ENCODE measurements around the gene NCAPH2. TPM values are rescaled to one million over a fixed set of nuclear protein-coding genes. Genes with fewer than 3 reads are reported as not detected.

Gene NCAPH2
- 62.2 and 70.4 TPM in 2 replicates for total RNA-seq (2021; fragmentation: NEBNext Ultra II Directional; extraction: Animal tissue kit (Norgen Biotek cat#: 25700))
- polyA plus RNA-seq (2011; rRNA removed): 73.8 and 81.6 TPM in 2 replicates
- 69.3 TPM for polyA plus RNA-seq (2011; cell fraction: cytosol; rRNA removed)
- polyA plus RNA-seq (2011; cell fraction: nucleus; rRNA removed): 122 TPM
- 40.8 to 68.5 TPM (median 62.3 TPM) in 4 replicates for polyA plus RNA-seq (2012, experiment 1 of 2)
- 53.6 TPM for polyA plus RNA-seq (2012, experiment 2 of 2)
- 24.8 TPM for polyA plus RNA-seq (2013, experiment 1 of 2)
- 23.7 TPM for polyA plus RNA-seq (2013, experiment 2 of 2)
- polyA minus RNA-seq (2011; rRNA and poly(A)+ RNA removed): 33.5 and 33.6 TPM in 2 replicates
- 39.4 TPM for polyA minus RNA-seq (2011; cell fraction: cytosol; rRNA and poly(A)+ RNA removed)
- 33.5 TPM for polyA minus RNA-seq (2011; cell fraction: nucleus; rRNA and poly(A)+ RNA removed)
- long read RNA-seq, experiment 1, partial matches to known transcripts: 15 of 21 reads
- long read RNA-seq, experiment 1, other reads (novel, unspliced or antisense): 5 of 21 reads
- long read RNA-seq, experiment 2, transcript NCAPH2-205 (20 exons, 2,037 nt): major isoform, 25 of 36 reads
- long read RNA-seq, experiment 2, partial matches to known transcripts: 1 of 36 reads
- long read RNA-seq, experiment 2, other reads (novel, unspliced or antisense): 4 of 36 reads

DNA sequence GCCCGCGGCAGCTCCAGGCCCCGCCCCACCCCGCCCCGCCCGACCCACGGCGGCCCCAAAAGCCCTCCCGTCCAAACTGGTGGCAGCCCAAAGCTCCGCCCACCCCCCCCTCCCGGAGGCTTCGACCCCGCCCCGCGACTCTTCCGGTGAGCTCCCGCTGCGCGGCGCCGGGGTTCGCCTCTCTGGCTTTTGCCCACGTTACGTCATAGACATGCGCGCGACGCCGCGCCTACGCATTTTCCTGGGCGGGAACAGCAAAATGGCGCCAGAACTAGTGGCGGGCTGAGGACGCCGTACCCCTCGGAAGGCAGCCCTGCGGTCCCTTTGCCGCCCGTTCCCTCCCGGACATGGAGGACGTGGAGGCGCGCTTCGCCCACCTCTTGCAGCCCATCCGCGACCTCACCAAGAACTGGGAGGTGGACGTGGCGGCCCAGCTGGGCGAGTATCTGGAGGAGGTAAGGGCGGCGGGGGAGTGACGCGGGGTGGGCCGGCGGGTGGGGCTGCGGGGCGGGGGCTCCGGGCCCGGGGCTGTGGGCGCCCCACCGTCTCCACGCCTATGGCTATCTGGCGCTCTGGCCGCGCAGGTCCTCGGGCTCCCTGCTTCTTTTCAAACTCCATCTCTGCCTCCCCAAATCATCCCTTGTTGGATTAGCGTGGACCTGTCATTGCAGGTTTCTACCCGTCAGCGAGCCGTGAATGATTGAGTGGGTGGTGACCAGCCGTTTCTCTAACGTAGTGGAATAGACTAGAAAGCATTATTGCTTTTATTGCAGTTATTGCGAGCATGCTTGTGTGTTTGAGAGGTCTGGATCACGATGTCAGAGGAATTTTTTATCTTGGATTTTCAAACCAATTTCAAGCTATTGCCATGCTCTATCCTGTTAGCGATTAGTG lies at the start of gene NCAPH2:
TSS of gene NCAPH2 (plus strand) at position 234 of the 894 bp plus-strand sequence. CDS start at position 348, 114 bp downstream.
- H3K4ac ChIP-seq (replicated peaks; ENCODE audit: insufficient read length, low read depth, low read length): no peak within 1 kb of the TSS
- peak within 1 kb of the TSS; percentile 83 to 100 (median 90) for H3K4me3 ChIP-seq (ENCODE audit: extremely low read depth in 1 of 4, insufficient read depth in 2 of 4, low read depth in 3 of 4, low read length in 4 of 4)
- H4K91ac ChIP-seq (replicated peaks; ENCODE audit: insufficient read length, low read length): peak within 1 kb of the TSS; percentile 96
- H2BK5ac ChIP-seq (ENCODE audit: low read depth, low read length): peak within 1 kb of the TSS; percentile 98
- no peak within 1 kb of the TSS for H3K23ac ChIP-seq (ENCODE audit: insufficient read length)
- FAIRE-seq (no peak), DNase-seq (ENCODE audit: low read depth in 1 of 2, low spot score in 2 of 2) (peak; percentile 89 to 99)
- no peak within 1 kb of the TSS for H2BK20ac ChIP-seq (ENCODE audit: low read length)
- no peaks in the 10 kb centered on the region for H3K9me3 ChIP-seq (ENCODE audit: insufficient read depth in 2 of 2, low read depth in 1 of 2, low read length in 1 of 2)
- peak within 1 kb of the TSS; percentile 99 for H4K5ac ChIP-seq (ENCODE audit: insufficient read length, low read depth, low read length)
- peak within 1 kb of the TSS; percentile 98; the same call in 1 of the 2 replicates for H2AFZ ChIP-seq (ENCODE audit: low read length)
- peaks cover 11% of the 10 kb centered on the region; the same call in 1 of the 2 replicates for H3K23me2 ChIP-seq (ENCODE audit: low read depth, low read length)
- H3K14ac ChIP-seq (ENCODE audit: insufficient read length): no peak within 1 kb of the TSS
- ChIA-PET POLR2A (ENCODE audit: partially characterized antibody) (interaction anchor here (0.7 to 3.5 kb wide), 15 partner anchors 9 to 64 kb away, joined by 3 to 32 read pairs (median 4); partner anchors contain the start of gene SCO2), CTCF (ENCODE audit: partially characterized antibody) (interaction anchor here (0.6 to 2.7 kb wide), 6 partner anchors 11 to 94 kb away, joined by 3 to 22 read pairs (median 4); partner anchors contain the start of gene SCO2)
- peak within 1 kb of the TSS; percentile 100; the same call in 1 of the 2 replicates for H4K8ac ChIP-seq (ENCODE audit: extremely low read depth, insufficient read depth, low read length)
- no peak within 1 kb of the TSS for H2AK5ac ChIP-seq (ENCODE audit: low read depth, low read length)
- H3K79me2 ChIP-seq (ENCODE audit: control insufficient read depth in 1 of 2, insufficient read depth in 2 of 2, low read length in 2 of 2): peaks cover 0 to 31% of the 10 kb centered on the region in 2 experiments; a peak in 3 of 4 replicates
- H3K4me1 ChIP-seq (replicated peaks in 1 of 4; ENCODE audit: control insufficient read depth in 3 of 4, insufficient read depth in 4 of 4, low read length in 3 of 4): peaks cover 2 to 8% (median 5%) of the 10 kb centered on the region in 4 experiments
- H3K79me1 ChIP-seq (ENCODE audit: low read depth, low read length): peaks cover 15% of the 10 kb centered on the region; the same call in 1 of the 2 replicates
- H2BK15ac ChIP-seq (ENCODE audit: low read length): no peak within 1 kb of the TSS; the same call in 1 of the 2 replicates
- H3K56ac ChIP-seq (replicated peaks; ENCODE audit: insufficient read length, low read depth, low read length): peak within 1 kb of the TSS; percentile 77
- 4% methylated on average over 50 of the region's 76 CpGs; no CpG with 5 or more reads in 1 of the 2 experiments for WGBS, 2 experiments (ENCODE audit: extremely low coverage in 1 of 2, insufficient coverage in 1 of 2, insufficient read length in 1 of 2, insufficient replicate concordance in 2 of 2, low coverage in 1 of 2, low lambda C conversion rate in 2 of 2, missing lambda C conversion rate in 1 of 2)
- H3K18ac ChIP-seq (ENCODE audit: extremely low read depth, low read length): peak within 1 kb of the TSS; percentile 95
- H2BK120ac ChIP-seq (replicated peaks; ENCODE audit: low read depth, low read length): no peak within 1 kb of the TSS
- peak within 1 kb of the TSS; percentile 73 to 96 for H3K4me2 ChIP-seq (ENCODE audit: insufficient read depth in 1 of 2, low read depth in 2 of 2, low read length in 2 of 2)
- peaks cover 0 to 15% (median 0%) of the 10 kb centered on the region in 4 experiments; a peak in 3 of 8 replicates for H3K36me3 ChIP-seq (ENCODE audit: control insufficient read depth in 2 of 4, insufficient read depth in 4 of 4, low read length in 3 of 4)
- no peaks in the 10 kb centered on the region for H3K27me3 ChIP-seq (replicated peaks in 1 of 4; ENCODE audit: control insufficient read depth in 3 of 4, extremely low read depth in 1 of 4, insufficient read depth in 3 of 4, low read length in 3 of 4)
- no peak within 1 kb of the TSS for H2BK12ac ChIP-seq (ENCODE audit: low read depth, low read length)
- peaks cover 3 to 24% of the 10 kb centered on the region in 2 experiments for H4K20me1 ChIP-seq (replicated peaks in 1 of 2; ENCODE audit: control insufficient read depth in 1 of 2, insufficient read depth in 2 of 2, low read length in 2 of 2)
- peak within 1 kb of the TSS; percentile 92 to 98 (median 94) for H3K9ac ChIP-seq (replicated peaks in 1 of 4; ENCODE audit: extremely low read depth in 1 of 4, low read depth in 3 of 4, low read length in 3 of 4)
- peak within 1 kb of the TSS; percentile 99 for H3K27ac ChIP-seq (ENCODE audit: low read depth, low read length)
- TF ChIP-seq, protein P1, sequence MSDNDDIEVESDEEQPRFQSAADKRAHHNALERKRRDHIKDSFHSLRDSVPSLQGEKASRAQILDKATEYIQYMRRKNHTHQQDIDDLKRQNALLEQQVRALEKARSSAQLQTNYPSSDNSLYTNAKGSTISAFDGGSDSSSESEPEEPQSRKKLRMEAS (IDR thresholded peaks at IDR 0.05): peak; percentile 57; the same call in 1 of the 2 replicates
- TF ChIP-seq YY1 (IDR thresholded peaks at IDR 0.05; ENCODE audit: low read depth, low read length) (peak; percentile 98), KDM1A (IDR thresholded peaks at IDR 0.05; ENCODE audit: borderline replicate concordance, low read length) (no peak), CHD1 (IDR thresholded peaks at IDR 0.05; ENCODE audit: low read depth, low read length) (no peak), HDAC2 (IDR thresholded peaks at IDR 0.05; ENCODE audit: borderline replicate concordance in 1 of 2, low read depth in 2 of 2, low read length in 2 of 2) (peak in 1 of 2 experiments; percentile 92; a peak in 1 of 4 replicates), SIN3A (conservative IDR thresholded peaks at IDR 0.05 in 1 of 2, IDR thresholded peaks at IDR 0.05 in 1 of 2; ENCODE audit: low read depth in 1 of 2, low read length in 2 of 2) (peak; percentile 49 to 66; a peak in 1 of 4 replicates)

All from H1 (cell line).